ENCODE results near the gene CAPZB. TPM values are rescaled to one million over a fixed set of nuclear protein-coding genes. Genes with fewer than 3 reads are reported as not detected.

The CAPZB gene
- polyA plus RNA-seq, 1 experiment = 276 TPM

GRCh38 chr1:19407494-19408096 is 77.7 kb downstream of the CAPZB start:
- DNase-seq (ENCODE audit: low read depth) = no peak
- Histone ChIP-seq H3K4me3 (ENCODE audit: low read depth, low read length) (no peak overlapping the region), H3K36me3 (ENCODE audit: control insufficient read depth, insufficient read depth, low read length) (peaks cover 1% of the 10 kb centered on the region; the same call in 1 of the 2 replicates), H3K27me3 (ENCODE audit: control insufficient read depth, insufficient read depth, low read length) (no peaks in the 10 kb centered on the region)
- ChIA-PET POLR2A (no interaction called here), CTCF (interaction anchor here (0.6 to 2.2 kb wide), 3 partner anchors 15 to 22 kb away, joined by 3 to 8 read pairs (median 4); no protein-coding TSS in a partner anchor)
- no peak for TF ChIP-seq CTCF (IDR thresholded peaks at IDR 0.05; ENCODE audit: insufficient read depth, low read depth, low read length)

- H3K4me3 ChIP-seq (ENCODE audit: low read depth, low read length) = no peak overlapping the region
- no peak for DNase-seq (ENCODE audit: low read depth)
- H3K27me3 ChIP-seq (ENCODE audit: control insufficient read depth, insufficient read depth, low read length) = no peaks in the 10 kb centered on the region
- POLR2A ChIA-PET = no interaction called here
- CTCF ChIA-PET = interaction anchor here (0.6 to 2.2 kb wide), 8 partner anchors 8 to 409 kb away, joined by 3 to 8 read pairs (median 4); no protein-coding TSS in a partner anchor
- no peak for TF ChIP-seq CTCF (IDR thresholded peaks at IDR 0.05; ENCODE audit: insufficient read depth, low read depth, low read length)
- H3K36me3 ChIP-seq (ENCODE audit: control insufficient read depth, insufficient read depth, low read length) = peaks cover 3% of the 10 kb centered on the region; the same call in 1 of the 2 replicates
Measured at GRCh38 chr1:19406680-19407079, 78.7 kb downstream of the CAPZB start.

- ChIA-PET POLR2A (interaction anchor here (0.7 kb wide), 1 partner anchor 23 kb away, joined by 3 read pairs; no protein-coding TSS in a partner anchor), CTCF (interaction anchor here (0.6 to 2.2 kb wide), 10 partner anchors 9 to 410 kb away, joined by 3 to 8 read pairs (median 4); no protein-coding TSS in a partner anchor)
- TF ChIP-seq CTCF (IDR thresholded peaks at IDR 0.05; ENCODE audit: insufficient read depth, low read depth, low read length) = no peak
- DNase-seq (ENCODE audit: low read depth) = no peak
- no peaks in the 10 kb centered on the region for H3K27me3 ChIP-seq (ENCODE audit: control insufficient read depth, insufficient read depth, low read length)
- no peak overlapping the region for H3K4me3 ChIP-seq (ENCODE audit: low read depth, low read length)
- peaks cover 6% of the 10 kb centered on the region; the same call in 1 of the 2 replicates for H3K36me3 ChIP-seq (ENCODE audit: control insufficient read depth, insufficient read depth, low read length)
Measured at GRCh38 chr1:19405761-19406487, 79.4 kb downstream of the CAPZB start.

GRCh38 chr1:19405195-19405760 is 80.1 kb downstream of the CAPZB start:
- Histone ChIP-seq H3K4me3 (ENCODE audit: low read depth, low read length) (no peak overlapping the region), H3K36me3 (ENCODE audit: control insufficient read depth, insufficient read depth, low read length) (peaks cover 6% of the 10 kb centered on the region; the same call in 1 of the 2 replicates), H3K27me3 (ENCODE audit: control insufficient read depth, insufficient read depth, low read length) (no peaks in the 10 kb centered on the region)
- peak; percentile 43 for TF ChIP-seq CTCF (IDR thresholded peaks at IDR 0.05; ENCODE audit: insufficient read depth, low read depth, low read length)
- POLR2A ChIA-PET = interaction anchor here (0.7 kb wide), 1 partner anchor 23 kb away, joined by 3 read pairs; no protein-coding TSS in a partner anchor
- CTCF ChIA-PET = interaction anchor here (0.7 to 2.2 kb wide), 6 partner anchors 10 to 181 kb away, joined by 3 to 8 read pairs (median 4); no protein-coding TSS in a partner anchor
- DNase-seq (ENCODE audit: low read depth) = no peak

GRCh38 chr1:19404748-19405147 is 80.6 kb downstream of the CAPZB start:
- DNase-seq (ENCODE audit: low read depth) = no peak
- ChIA-PET POLR2A (no interaction called here), CTCF (interaction anchor here (0.9 kb wide), 2 partner anchors 31 to 36 kb away, joined by 3 read pairs; no protein-coding TSS in a partner anchor)
- TF ChIP-seq CTCF (IDR thresholded peaks at IDR 0.05; ENCODE audit: insufficient read depth, low read depth, low read length) = no peak
- H3K36me3 ChIP-seq (ENCODE audit: control insufficient read depth, insufficient read depth, low read length) = peaks cover 6% of the 10 kb centered on the region; the same call in 1 of the 2 replicates
- no peak overlapping the region for H3K4me3 ChIP-seq (ENCODE audit: low read depth, low read length)
- H3K27me3 ChIP-seq (ENCODE audit: control insufficient read depth, insufficient read depth, low read length) = no peaks in the 10 kb centered on the region
